Limb (tissue), 2 donors: ENCODE measurements around the gene OR10G8.

ENCODE experiments used
- DNase-seq, 2 donors: peaks; one replicate each; pipeline ENCODE4 v3.0.0-alpha.2; 2016; ENCODE audit errors: extremely low spot score in 2 of 2

Gene OR10G8

DNA sequence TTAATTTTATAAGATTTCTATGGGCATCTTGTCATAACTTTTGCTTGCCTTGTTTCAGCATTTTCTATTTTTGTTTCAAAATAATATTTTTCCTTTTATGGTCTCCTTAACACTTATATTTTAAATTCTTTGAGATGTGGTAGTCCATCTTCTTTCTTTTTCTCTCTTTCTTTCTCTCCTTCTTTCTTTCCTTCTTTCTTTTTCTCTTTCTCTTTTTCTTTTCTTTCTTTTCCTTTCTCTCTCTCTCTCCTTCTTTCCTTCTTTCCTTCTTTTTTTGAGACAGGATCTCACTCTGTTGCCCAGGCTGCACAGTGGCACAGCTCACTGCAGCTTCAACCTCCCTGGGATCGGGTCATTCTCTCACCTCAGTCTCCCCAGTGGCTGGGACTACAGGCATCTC, 50.7 kb downstream of the OR10G8 start:
- no peak for DNase-seq

DNA sequence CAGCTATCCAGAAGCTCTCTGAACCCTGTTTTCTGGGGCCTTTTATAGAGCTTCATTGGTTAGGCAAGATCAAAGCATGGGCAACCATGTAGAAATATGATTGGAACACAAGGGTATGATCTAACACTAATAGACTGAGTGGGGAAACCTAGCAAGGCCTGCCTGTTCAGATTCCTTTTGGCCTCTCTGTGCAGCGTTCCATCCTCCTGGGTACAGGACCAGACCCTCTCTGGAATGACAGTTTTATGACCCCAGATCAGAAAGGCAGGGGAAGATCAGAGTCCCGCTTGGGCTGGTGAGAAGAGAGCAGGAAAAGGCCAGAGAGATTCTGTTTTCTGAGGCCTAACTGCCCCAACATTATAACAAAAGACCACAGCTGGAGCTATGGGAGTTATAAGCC, 52.0 kb downstream of the OR10G8 start:
- DNase-seq = no peak

DNA sequence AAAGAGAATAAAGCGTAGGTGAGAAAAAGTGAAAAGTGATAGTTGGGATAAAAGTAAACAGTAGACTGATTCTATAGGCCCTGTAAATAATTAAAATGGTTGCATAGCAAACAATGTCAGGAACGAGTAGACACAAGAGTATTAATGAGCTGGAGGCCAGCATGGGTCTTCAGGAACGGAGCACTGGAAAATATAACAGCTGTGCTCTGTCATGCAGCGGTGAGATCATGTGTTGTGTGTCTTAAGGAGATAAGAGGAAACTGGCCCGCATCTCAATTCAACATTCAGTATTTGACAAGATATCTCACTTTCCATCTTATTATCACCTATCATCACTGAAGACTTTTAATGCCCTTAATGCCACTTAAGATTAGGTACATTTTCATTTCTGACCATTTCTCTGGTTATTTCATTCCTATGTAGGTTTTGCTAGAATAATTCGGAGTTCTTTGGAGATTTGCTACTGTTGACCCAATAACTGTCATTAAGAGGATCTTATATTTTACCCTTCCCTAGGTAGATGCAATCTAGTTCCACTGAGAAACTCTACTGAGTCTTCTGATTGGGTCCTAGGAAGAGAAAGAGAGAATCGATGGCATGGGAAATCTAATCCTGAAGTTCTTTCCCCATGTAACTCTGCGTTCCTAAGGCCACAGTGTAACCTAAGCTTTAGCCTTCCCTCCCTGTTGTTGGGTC, 53.2 kb downstream of the OR10G8 start:
- DNase-seq = no peak
